Endodermal cell (in vitro differentiated cells): ENCODE results near the gene FAM193A. TPM values are rescaled to one million over a fixed set of nuclear protein-coding genes. Genes with fewer than 3 reads are reported as not detected.
"Not testable (repeated sequence)": the region's sequence is repeated elsewhere in the genome, so short reads cannot be mapped to it uniquely, and the experiment has no call there.

ENCODE experiments used
- DNase-seq: peaks from one replicate; pipeline ENCODE4 v3.0.0-alpha.2; 2017
- H3K27ac ChIP-seq: 2 replicates; pipeline ENCODE4 v1.5.1; 2013; ENCODE audit warnings: mild to moderate bottlenecking, low read depth, low read length, moderate library complexity
- H3K27me3 ChIP-seq: 2 replicates; pipeline ENCODE4 v1.6.1; 2013; ENCODE audit warnings: mild to moderate bottlenecking, low read length, moderate library complexity; ENCODE audit not compliant: insufficient read depth, control insufficient read depth, poor library complexity, severe bottlenecking
- H3K36me3 ChIP-seq: 2 replicates; pipeline ENCODE4 v1.7.0; 2013; ENCODE audit warnings: mild to moderate bottlenecking, low read length, moderate library complexity; ENCODE audit not compliant: control insufficient read depth, insufficient read depth
- H3K4me1 ChIP-seq: one replicate; pipeline ENCODE4 v1.7.0; 2013; ENCODE audit warnings: low read length; ENCODE audit not compliant: control insufficient read depth, insufficient read depth
- H3K4me3 ChIP-seq: 2 replicates; pipeline ENCODE4 v1.5.1; 2013; ENCODE audit warnings: mild to moderate bottlenecking, low read length, moderate library complexity
- H3K9ac ChIP-seq: 2 replicates; pipeline ENCODE4 v1.6.1; 2013; ENCODE audit warnings: mild to moderate bottlenecking, low read length, moderate library complexity; ENCODE audit not compliant: poor library complexity, severe bottlenecking; ENCODE audit errors: extremely low read depth
- H3K9me3 ChIP-seq: 2 replicates; pipeline ENCODE4 v1.6.1; 2013; ENCODE audit warnings: mild to moderate bottlenecking, low read length, moderate library complexity; ENCODE audit not compliant: control insufficient read depth
- H3K27ac Mint-ChIP-seq: 2 replicates; pipeline ENCODE4 v1.8.0; 2020; ENCODE audit warnings: mixed read lengths
- H3K27me3 Mint-ChIP-seq: 2 replicates; pipeline ENCODE4 v1.8.0; 2021; ENCODE audit warnings: mild to moderate bottlenecking, mixed read lengths; ENCODE audit not compliant: insufficient read depth
- H3K36me3 Mint-ChIP-seq: 2 replicates; pipeline ENCODE4 v1.8.0; 2020; ENCODE audit warnings: low read depth, mixed read lengths
- H3K4me1 Mint-ChIP-seq: 2 replicates; pipeline ENCODE4 v1.8.0; 2020; ENCODE audit warnings: mixed read lengths
- H3K4me3 Mint-ChIP-seq: 2 replicates; pipeline ENCODE4 v1.8.0; 2020; ENCODE audit warnings: mild to moderate bottlenecking, moderate library complexity, mixed read lengths
- H3K9me3 Mint-ChIP-seq: 2 replicates; pipeline ENCODE4 v1.8.0; 2020; ENCODE audit warnings: mild to moderate bottlenecking, mixed read lengths
- CTCF ChIP-seq: fragments of 200-600 bp; sonication (generic); conservative IDR thresholded peaks from 2 replicates; pipeline ENCODE4 v1.5.0; 2021; ENCODE audit warnings: antibody characterized with exemption, mild to moderate bottlenecking
- WGBS, 2 experiments: methylation state at CpG; one replicate each; pipeline versions ENCODE4 v1.1.5 to v1.1.7; 2013; ENCODE audit warnings: missing lambda C conversion rate in 2 of 2, mixed read lengths in 1 of 2; ENCODE audit not compliant: insufficient coverage in 1 of 2, insufficient read length in 1 of 2; 5-methylcytosine and 5-hydroxymethylcytosine counted together
- total RNA-seq, 2 donors: library from RNA; stranded (reverse); fragmentation: NEBNext Ultra II Directional in 1 of 2; extraction: Animal tissue kit (Norgen Biotek cat#: 25700) in 1 of 2; gene quantifications; 2 replicates in 1 of 2; 3 replicates in 1 of 2; pipeline ENCODE4 v1.2.1, GENCODE V29; 2021

Gene FAM193A
- total RNA-seq, 2 donors from 2014 or later, result 32.1 to 39.0 TPM

- no peak overlapping the region for H3K4me3 Mint-ChIP-seq
- Histone ChIP-seq H3K36me3 (peaks cover 5% of the 10 kb centered on the region), H3K9me3 (no peaks in the 10 kb centered on the region), H3K9ac (no peak overlapping the region), H3K27me3 (no peaks in the 10 kb centered on the region), H3K4me3 (no peak overlapping the region), H3K27ac (no peak overlapping the region), H3K4me1 (no peaks in the 10 kb centered on the region)
- peaks cover 16% of the 10 kb centered on the region for H3K36me3 Mint-ChIP-seq
- no peak for TF ChIP-seq CTCF
- WGBS, 2 experiments, result 88 to 98% methylated on average over 5 to 7 of the region's 7 CpGs
- no peak for DNase-seq
- H3K27me3 Mint-ChIP-seq, result no peaks in the 10 kb centered on the region
- no peaks in the 10 kb centered on the region for H3K4me1 Mint-ChIP-seq
- H3K27ac Mint-ChIP-seq, result no peak overlapping the region
- peaks cover 5% of the 10 kb centered on the region for H3K9me3 Mint-ChIP-seq
These were observed 9.0 kb downstream of the FAM193A start for GRCh38 chr4:2545321-2546013.

- H3K9me3 Mint-ChIP-seq, result peaks cover 5% of the 10 kb centered on the region
- Histone ChIP-seq H3K4me3 (no peak overlapping the region), H3K27me3 (no peaks in the 10 kb centered on the region), H3K27ac (no peak overlapping the region), H3K36me3 (peaks cover 5% of the 10 kb centered on the region), H3K9me3 (no peaks in the 10 kb centered on the region), H3K4me1 (no peaks in the 10 kb centered on the region), H3K9ac (no peak overlapping the region)
- no peaks in the 10 kb centered on the region for H3K27me3 Mint-ChIP-seq
- no peak for DNase-seq
- TF ChIP-seq CTCF, result no peak
- H3K36me3 Mint-ChIP-seq, result peaks cover 18% of the 10 kb centered on the region
- no peak overlapping the region for H3K27ac Mint-ChIP-seq
- H3K4me3 Mint-ChIP-seq, result no peak overlapping the region
- H3K4me1 Mint-ChIP-seq, result no peaks in the 10 kb centered on the region
These were observed 9.9 kb downstream of the FAM193A start for GRCh38 chr4:2546286-2546823.

GRCh38 chr4:2546961-2547691 is 10.7 kb downstream of the FAM193A start:
- H3K27ac Mint-ChIP-seq, H3K4me3 ChIP-seq, H3K4me3 Mint-ChIP-seq, H3K27ac ChIP-seq, H3K27me3 Mint-ChIP-seq, H3K27me3 ChIP-seq, H3K4me1 Mint-ChIP-seq, H3K4me1 ChIP-seq, H3K36me3 ChIP-seq, H3K9me3 ChIP-seq, H3K9me3 Mint-ChIP-seq, H3K9ac ChIP-seq, DNase-seq: not testable (repeated sequence)
- 94 to 95% methylated on average over 9 to 15 of the region's 16 CpGs for WGBS, 2 experiments
- peaks cover 20% of the 10 kb centered on the region for H3K36me3 Mint-ChIP-seq
